Stimulated activated CD4-positive, alpha-beta T cell treated with anti-CD3 and anti-CD28 coated beads, Interleukin-15, amount 100 ng/mL, for 48 hours (primary cell): ENCODE measurements around the gene MAN1C1.
"Not testable (repeated sequence)": the region's sequence is repeated elsewhere in the genome, so short reads cannot be mapped to it uniquely, and the experiment has no call there.

Experiments
- DNase-seq, 2 donors: peaks; one replicate each; pipeline ENCODE4 v3.0.0-alpha.2; 2020; ENCODE audit warnings: low read depth in 2 of 2

The MAN1C1 gene

DNA sequence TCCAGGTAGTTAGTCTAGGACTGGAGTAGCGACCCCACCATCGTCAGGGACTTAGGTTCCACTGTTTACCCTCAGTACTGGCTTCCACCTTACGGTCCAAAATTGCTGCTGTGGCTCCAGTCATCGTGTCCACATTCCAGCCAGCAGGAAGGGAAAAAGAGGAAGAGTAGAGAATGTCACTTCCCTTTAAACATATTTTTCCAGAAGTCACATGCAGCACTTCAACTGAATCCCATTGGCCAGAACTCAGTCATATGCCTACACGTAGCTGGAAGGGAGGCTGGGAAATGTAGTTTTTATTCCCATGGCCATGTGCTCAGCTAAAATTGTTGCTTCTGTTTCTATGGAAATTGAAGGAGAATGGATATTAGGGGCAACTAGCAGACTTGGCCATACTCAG, 99.3 kb downstream of the MAN1C1 start:
- no peak for DNase-seq

DNA sequence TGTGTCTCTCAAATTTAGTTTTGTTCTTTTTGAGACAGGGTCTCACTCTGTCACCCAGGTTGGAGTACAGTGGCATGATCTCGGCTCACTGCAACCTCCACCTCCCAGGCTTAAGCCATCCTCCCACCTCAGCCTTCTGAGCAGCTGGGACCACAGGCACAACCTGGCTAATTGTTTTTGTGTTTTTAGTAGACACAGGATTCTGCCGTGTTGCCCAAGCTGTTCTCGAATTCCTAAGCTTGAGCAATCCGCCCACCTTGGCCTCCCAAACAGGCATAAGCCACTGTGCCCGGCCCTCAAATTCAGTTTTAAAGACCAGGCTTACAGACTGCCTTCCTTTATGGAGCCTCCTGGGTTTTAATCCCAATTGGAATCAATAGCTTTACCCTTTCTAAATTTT, 99.7 kb downstream of the MAN1C1 start:
- no peak for DNase-seq

DNA sequence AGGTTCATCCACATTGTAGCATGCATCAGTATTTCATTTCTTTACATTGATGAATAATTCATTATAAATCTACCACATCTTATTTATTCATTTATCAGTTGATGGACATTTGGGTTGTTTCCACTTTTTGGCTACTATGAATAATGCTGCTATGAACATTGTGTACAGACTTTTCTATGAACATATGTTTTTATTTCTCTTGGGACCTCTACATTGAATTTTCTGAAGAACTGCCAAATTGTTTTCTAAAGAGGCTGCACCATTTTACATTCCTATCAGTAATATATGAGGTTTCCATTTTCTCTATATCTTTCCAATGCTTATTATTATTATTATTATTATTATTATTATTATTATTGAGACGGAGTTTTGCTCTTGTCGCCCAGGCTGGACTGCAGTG, 102.1 kb downstream of the MAN1C1 start:
- DNase-seq, result no peak

DNA sequence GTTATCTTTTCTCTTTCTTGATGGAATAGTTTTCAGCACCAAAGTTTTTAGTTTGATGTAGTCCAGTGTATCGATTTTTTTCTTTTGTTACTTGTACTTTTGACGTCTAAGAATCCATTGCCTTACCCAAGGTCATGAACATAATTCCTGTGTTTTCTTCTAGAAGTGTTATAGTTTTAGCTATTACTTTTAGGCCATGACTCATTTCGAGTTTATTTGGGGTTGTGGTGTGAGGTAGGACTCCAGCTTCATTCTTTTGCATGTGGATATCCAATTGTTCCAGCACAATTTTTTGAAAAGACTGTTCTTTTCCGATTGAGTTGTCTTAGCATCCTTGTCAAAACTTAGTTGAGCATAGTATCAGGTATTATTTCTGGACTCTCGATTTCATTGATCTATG, 104.0 kb downstream of the MAN1C1 start:
- no peak for DNase-seq

DNA sequence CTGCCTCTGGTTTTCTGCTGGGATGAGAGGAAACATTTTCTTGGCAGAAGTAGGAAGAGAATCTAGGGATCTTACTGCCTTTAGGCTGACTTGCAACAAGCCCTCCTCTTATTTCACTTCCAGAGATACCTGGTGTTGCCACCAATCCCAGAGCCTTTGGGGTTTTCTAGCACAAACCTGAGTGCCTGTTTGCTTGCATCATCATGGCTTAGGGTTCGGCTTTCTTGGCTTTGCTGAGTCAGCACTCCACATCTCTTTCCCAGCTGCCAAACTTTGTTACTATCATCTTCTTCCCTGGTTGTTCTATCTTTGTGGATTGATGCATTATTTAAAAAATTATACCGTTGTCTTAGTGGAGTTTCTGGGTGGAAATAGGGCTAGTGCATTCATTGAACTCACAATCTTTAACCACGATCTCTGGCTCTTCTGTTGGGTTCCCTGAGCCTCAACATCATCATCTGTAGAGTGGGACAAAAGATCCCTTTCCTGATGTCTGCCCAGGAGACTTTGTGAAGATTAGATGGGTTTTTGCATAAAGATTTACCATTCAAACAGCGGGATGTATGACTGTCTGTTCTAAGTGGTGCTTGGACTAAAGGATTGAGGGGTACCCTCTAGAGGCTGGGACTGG, 106.8 kb downstream of the MAN1C1 start:
- DNase-seq, result no peak

DNA sequence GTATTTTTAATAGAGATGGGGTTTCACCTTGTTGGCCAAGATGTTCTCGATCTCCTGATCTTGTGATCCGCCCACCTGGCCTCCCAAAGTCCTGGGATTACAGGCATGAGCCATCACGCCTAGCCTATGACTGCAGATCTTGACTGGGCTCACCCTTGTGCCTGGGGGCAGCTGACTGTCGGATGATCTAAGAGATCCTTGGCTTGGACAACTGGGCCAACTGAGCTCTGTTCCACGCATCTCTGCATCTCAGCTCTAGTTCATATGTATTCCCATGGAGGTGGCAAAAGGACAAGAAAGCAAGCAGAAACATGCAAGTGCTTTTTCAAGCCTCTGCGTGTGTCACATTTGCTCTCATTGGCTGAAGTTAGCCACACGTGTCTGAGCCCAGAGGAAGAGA, 107.6 kb downstream of the MAN1C1 start:
- no peak for DNase-seq

DNA sequence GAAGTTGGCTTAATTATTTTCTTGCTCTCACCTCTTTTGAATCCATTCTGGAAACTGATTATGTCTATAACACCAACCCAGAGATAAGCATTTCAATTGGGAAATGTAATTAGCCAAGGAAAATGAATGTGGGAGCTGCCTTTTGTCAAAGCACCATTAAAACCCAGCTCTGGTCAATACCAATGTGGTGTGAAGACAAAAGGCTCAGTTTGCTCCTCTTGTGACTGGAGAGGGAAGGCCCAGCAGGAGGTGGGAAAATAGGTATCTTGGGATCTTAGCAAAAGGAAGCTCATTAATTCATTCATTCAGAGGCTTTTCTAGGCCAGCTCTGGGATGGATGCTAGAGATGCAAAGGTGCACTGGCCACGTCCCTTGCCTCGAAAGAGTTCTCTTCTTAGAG, 108.4 kb downstream of the MAN1C1 start:
- DNase-seq, result no peak

DNA sequence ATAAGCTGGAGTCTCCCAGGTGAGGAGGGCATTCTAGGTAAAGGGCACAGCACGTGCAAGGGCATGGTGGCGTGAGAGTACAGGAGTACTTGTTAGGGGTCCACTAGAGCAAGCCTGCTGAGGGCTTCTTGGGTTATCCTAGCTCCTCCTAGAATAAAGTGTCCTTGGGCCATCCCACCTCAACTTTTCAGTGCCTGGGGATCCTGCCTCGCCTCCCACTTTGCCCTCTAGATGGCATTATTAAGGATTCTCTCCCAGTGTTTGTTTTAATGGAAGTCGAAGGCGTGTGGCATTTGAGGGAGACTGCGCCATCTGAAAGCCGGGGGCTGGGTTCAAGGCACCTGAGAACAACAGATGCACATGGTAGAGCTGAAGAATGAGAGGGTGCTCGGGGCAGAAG, 108.9 kb downstream of the MAN1C1 start:
- no peak for DNase-seq

DNA sequence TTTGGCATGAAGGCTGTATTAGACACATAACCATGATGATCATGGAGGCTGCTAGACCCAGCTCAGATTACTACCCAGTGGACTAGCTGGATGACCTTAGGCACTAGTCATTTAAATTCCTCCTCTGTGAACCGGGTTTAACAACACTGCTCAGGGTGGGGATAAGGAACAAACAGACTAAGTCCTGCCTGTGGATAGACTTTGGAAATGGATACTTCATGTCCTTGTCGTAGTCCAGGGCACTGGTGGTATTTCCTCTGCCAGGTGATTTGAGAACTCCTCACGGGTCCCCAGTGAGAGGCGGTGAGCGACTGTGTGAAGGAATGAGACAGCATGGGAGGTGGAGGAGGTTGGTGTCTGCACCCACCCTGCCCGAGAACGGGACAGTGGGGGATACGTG, 110.5 kb downstream of the MAN1C1 start:
- DNase-seq, result no peak

DNA sequence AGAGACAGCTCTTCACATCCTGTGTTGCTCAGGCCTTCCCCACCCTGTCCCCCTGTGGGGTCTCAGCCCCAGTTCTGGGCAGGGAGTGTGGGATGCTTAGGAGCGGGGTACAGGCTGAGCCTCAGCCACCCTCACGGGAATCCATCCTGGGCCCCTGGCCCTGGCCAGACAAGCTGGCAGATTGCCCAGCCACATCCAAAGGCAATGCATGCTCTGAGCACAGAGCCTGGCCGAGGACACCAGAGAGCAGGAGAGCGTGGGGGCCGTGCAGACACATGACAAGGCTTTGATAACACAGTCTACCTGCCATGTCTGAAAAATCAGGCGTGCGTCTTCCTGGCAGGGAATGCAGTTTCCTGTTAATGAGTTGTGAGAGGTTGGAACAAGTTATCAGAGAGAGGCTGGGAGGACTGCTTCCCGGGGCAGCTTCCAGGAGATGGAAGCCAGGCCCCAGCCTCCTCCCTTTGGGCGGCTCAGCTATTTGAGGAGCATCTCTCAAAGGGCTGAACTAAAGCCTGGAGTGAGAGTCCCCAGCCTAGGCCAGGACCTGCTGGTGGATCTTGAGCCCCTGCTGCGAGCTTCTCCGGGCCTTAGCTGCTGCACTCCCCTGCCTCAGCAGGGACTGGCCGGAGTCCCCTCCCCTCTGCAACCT, 111.2 kb downstream of the MAN1C1 start:
- DNase-seq, result no peak

DNA sequence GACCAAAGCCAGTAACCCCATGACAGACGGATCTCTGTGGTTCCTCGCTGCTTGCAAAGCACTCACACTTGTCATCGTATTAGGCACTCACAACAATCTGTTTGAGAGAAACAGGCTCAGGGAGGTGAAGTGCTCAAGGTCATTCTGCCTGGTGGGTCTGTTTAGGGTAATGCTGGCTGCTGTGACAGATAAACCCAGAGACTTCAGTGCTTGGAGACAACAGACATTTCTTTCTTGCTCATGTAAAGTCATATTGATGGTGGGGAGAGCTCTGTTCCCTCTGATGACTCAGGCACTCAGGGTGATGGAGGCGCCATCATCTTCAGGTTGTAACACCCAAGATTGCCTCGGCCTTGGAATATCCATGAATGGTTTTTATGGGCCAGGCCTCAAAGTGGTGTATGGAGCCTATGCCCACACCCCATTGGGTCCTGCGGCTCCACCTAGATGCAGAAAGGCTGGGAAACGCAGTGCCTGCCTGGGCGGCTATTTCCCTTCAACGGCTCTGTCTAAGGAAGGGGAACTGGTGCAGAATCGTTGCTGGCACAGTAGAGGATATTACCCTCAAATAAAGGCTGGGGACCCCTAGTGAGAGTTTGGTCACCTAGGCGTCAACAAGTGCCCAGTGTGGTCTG, 111.8 kb downstream of the MAN1C1 start:
- no peak for DNase-seq

DNA sequence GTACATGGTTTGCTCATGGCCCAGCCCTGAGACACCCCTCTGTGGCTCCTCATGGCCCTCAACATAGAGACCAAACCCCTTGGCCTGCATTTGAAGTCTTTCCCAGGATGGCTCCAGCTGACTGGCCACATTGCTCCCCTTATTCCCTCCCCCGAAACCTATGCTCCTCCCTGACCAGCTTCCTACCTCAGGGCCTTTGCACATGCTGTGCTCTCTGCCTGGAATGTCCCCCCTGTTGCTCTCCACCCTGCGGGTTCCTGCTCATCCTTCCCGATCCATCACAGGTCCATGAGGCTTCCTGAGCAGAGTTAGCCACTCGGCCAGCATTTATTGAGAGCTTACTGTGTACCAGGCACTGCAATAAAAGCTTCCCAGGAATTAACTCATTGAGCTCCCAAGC, 112.5 kb downstream of the MAN1C1 start:
- no peak for DNase-seq

DNA sequence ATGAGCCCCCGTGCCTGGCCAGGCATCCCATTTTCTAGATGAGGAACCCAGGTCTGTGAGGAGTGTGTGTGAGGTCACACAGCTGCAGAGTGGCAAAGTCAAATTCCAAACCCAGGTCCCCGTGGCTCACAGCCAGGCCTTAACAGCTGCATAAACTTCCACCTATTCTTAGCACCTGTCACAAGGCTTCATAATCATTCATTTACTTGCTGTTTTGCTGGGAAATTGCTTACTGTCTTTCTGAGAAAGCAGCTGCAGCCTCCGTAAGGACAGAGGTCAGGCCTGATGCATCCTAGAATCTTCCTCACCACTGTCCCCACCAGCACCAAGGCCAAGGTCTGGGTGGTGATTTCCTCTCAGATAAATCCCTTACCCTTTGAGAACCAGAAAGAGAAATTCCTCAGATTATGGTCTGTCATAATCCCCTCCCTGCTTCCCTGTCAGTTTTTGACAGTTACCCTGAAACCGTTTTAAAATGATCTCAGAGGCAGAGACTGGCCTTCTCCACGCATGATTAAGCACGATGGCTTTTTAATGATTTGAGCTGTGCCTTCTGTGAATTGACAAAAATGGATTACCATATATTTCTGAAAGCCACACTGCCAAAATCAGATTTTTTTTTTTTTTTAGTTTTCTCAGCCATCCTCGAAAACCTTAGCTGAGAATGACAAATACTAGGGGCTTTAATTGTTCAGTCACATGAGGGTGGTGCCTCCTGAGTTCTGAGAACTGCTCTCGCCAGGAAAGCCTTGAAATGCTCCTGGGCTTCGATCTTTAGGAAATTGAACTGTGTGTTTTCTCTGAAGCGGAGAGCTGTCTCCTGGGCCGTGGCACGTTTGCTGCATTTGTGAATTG, 113.4 kb downstream of the MAN1C1 start:
- DNase-seq, result no peak

DNA sequence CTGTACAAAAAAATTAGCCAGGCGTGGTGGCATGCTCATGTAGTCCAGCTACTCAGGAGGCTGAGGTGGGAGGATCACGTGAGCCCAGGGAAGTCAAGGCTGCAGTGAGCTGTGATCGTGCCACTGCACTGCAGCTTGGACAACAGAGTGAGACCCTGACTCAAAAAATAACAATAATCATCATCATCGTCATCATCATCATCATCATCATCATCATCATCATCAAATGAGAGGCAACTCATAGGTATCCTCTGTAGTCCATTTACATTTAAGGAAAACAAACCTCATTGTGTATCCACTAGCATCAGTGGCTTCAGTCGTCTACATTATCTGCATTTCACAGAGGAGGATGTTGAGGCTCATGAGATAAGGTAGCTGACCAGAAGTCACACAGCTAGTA, 114.6 kb downstream of the MAN1C1 start:
- no peak for DNase-seq

DNA sequence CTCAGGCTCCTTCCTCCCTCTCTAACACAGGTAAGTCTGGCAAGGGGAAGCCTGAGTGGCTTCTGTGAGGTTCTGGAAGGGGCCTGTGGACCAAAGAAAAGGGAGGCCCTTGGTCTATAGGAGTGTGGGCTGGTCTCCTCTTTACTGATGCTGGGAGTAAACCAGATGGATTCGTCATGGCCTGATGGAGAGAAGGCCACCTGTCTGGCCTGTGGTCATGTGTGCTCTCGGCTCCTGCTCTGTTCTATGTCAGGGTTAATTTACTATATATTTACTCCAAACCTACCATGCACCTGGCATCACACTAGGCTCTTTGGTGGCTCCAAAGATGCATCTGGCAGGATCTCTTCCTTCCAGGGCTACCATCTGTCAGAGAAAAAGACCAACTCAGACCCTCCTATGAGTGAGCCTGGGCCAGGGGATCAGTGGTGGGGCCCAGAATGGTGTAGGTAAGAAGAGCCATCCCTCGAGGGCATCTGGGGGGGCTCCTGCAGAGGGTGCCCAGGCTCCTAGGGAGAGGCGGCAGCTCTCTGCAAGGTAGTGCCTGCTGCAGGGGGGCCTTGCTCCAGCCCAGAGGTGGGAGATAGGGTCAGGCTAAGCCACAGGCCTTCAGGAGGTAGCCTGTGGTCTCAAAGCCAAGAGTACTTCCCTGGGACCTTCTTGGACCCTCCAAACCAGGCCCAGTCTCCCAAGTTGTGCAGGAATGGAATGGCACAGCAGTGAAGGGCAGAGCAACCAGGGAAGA, 115.2 kb downstream of the MAN1C1 start:
- DNase-seq, result no peak

DNA sequence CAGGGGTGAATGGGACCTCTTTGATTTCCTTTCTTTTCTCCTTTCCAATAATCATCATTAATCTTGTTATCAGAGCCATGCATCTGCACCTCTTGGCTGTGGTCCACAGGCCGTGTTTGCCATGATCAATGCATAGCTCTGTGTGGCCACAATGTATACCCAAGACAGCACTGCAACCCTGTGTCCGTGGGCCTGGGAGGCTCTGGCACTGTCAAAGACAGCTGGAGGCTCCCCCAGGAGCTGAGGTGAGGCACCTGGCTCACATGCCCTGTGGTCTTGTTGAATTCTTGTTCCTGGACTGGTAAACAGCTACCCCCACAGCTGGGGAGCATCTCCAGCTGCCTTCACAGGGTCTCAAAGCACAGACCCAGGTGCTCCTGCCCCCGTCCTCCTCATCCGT, 116.2 kb downstream of the MAN1C1 start:
- no peak for DNase-seq

DNA sequence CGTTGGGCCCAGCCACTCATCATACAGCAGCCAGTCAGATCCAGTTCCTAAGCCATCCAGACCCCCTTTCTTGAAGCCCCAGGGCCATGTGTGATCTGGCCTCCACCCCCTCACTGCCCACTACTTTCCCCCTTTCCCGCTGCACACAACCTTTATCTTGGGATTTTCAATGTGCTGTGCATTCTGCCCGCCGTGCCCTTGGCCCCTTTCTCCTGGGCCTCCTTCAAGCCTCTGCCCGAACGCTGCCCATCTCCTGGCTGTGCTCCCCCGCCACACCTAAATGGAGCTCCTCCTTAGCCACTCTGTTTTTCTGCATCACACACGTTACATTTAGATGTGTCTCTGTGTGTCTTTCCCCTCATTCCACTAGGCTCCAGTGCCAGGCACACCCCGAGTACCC, 116.7 kb downstream of the MAN1C1 start:
- DNase-seq, result no peak

DNA sequence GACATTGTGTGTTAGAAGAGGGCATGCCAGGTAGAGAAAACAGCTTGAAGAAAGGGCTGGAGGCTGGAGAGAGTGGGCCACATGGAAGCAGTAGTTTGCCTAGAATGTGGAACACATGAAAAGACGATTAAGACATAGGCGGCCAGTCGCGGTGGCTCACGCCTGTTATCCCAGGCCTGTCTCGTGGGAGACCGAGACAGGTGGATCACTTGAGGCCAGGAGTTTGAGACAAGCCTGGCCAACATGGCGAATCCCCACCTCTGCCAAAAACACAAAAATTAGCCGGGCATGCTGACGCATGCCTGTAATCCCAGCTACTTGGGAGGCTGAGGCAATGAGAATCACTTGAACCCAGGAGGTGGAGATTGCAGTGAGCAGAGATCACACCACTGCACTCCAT, 118.4 kb downstream of the MAN1C1 start:
- not testable (repeated sequence) for DNase-seq

DNA sequence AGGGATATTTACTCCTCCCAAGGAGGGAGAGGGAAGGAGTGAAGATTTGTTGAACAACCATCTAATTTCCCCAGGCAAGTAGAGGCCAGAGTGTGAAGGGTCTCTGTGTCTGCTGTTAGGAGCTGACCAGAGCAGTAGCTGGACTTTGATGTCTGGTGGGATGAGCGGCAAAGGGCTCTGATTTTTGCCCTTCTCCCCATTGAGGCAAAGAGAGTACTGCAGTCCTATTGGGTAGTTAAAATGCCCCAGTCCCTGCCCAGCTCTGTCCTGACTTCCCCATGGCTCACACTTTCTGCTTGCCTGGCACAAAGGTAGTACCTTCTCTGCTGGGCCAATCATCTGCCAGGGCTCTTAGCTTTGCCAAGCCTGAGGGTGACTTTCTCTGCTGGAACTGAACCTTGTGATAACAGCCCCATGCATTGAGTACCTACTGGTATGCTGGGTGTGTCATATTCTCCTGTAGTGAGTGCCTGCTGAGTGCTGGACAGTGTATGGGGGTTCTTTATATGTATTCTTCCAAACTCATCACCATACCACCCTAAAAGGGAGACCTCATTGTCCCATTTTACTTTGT, 119.5 kb downstream of the MAN1C1 start:
- no peak for DNase-seq

DNA sequence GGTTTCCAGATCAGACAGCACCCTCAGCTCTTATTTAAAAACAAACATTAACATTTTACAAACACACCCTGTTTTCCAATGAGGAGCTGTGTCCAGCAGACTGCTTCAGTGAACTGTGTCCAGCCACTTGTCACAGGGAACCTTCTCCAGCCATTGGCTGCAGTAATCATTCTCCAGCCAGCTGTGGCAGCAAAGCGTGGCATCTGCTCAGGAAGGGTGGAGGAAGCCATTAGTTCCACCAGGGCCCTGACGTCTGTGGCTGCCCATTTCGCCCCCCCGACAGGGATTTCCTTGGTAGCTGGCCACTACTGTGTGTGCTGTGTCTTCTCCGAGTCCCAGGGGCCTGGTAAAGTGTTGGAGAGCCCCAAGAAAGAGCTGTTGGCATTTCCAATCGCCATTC, 120.5 kb downstream of the MAN1C1 start:
- no peak for DNase-seq

DNA sequence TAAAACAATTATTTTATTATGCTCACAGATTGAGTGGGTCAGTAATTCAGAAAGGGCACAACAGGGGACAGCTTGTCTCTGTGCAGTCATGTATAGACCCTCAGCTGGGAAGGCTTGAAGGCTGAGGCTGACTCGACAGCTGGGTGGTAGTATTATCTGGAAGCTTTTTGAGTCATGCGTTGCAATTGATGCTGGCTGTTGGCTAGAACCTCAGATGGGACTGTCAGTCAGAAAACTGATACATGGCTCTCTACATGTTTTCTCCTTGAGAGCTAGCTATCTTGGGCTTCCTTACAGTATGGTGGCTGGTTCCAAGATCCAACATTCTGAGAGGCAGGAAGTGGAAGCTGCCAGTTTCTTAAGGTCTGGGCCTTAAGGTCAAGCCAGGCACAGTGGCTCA, 121.9 kb downstream of the MAN1C1 start:
- DNase-seq, result no peak

DNA sequence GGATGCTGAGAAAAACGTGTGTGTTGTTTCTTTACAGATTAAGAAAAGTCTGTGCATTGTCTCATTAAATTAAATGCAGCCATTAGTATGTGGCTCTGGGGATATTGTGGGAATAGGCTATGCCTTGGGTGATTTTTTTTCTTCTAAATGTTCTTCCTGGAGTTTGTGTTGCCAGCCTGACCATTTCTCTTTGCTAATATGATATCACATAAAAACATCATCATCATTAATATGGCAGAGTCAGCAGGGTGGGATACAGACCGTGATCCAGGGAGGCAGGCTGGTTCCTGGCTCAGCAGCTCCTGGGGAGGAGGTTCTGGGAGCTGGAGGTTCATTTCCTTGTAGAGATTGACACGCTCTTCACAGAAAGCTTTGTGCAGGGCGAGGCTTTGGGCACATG, 122.8 kb downstream of the MAN1C1 start:
- no peak for DNase-seq
